Measurements from ENCODE around the gene SCLY.

DNA sequence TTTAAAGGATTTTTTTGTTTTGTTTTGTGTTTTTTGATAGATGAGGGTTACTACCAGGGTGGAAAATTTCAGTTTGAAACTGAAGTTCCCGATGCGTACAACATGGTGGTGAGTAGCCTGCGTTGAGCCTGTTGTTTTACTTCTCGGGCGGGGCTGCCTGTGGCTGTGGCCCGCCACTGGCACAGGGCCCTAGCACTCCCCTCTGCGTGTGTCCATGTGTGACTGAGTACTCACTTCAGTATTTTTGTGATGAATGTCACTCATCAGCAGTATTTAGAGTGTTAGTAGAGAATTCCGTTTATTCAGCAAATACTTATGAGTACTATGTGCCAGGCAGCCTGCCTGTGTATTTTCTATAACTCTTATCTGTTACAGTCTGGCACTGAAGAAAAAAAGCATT lies 44.3 kb upstream of the SCLY start:
- no peak for TF ChIP-seq EP300 (IDR thresholded peaks at IDR 0.05)
- TF ChIP-seq, protein P1, sequence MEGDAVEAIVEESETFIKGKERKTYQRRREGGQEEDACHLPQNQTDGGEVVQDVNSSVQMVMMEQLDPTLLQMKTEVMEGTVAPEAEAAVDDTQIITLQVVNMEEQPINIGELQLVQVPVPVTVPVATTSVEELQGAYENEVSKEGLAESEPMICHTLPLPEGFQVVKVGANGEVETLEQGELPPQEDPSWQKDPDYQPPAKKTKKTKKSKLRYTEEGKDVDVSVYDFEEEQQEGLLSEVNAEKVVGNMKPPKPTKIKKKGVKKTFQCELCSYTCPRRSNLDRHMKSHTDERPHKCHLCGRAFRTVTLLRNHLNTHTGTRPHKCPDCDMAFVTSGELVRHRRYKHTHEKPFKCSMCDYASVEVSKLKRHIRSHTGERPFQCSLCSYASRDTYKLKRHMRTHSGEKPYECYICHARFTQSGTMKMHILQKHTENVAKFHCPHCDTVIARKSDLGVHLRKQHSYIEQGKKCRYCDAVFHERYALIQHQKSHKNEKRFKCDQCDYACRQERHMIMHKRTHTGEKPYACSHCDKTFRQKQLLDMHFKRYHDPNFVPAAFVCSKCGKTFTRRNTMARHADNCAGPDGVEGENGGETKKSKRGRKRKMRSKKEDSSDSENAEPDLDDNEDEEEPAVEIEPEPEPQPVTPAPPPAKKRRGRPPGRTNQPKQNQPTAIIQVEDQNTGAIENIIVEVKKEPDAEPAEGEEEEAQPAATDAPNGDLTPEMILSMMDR (IDR thresholded peaks at IDR 0.05) = no peak
- no peak for TF ChIP-seq POLR2A (IDR thresholded peaks at IDR 0.05)
